ENCODE measurements around the gene GNG2.

GNG2 gene

GRCh38 chr14:51884086-51884927 lies 23.9 kb downstream of the GNG2 start:
- Histone ChIP-seq H3K27me3 (ENCODE audit: control insufficient read depth, low read length) (no peaks in the 10 kb centered on the region), H3K27ac (ENCODE audit: low read depth, low read length) (no peak overlapping the region), H3K4me3 (ENCODE audit: low read length) (no peak overlapping the region), H3K36me3 (ENCODE audit: control insufficient read depth, low read length) (no peaks in the 10 kb centered on the region), H3F3A (ENCODE audit: control insufficient read depth, insufficient read depth) (no peaks in the 10 kb centered on the region), H3K9me2 (replicated peaks; ENCODE audit: control insufficient read depth, low read length) (no peaks in the 10 kb centered on the region), H3K79me2 (ENCODE audit: control insufficient read depth, low read length) (no peaks in the 10 kb centered on the region), H4K20me1 (ENCODE audit: control insufficient read depth, insufficient read depth, low read depth, low read length) (no peaks in the 10 kb centered on the region), H3K4me2 (ENCODE audit: low read length) (no peak overlapping the region), H3K9me3 (ENCODE audit: control insufficient read depth, insufficient read depth, low read length) (no peaks in the 10 kb centered on the region), H3K4me1 (ENCODE audit: control insufficient read depth, low read length) (no peaks in the 10 kb centered on the region)
- no peak for TF ChIP-seq EZH2phosphoT487 (IDR thresholded peaks at IDR 0.05; ENCODE audit: borderline replicate concordance, low read length)
- no peak for TF ChIP-seq CTCF (IDR thresholded peaks at IDR 0.05; ENCODE audit: low read depth, low read length, poor library complexity, severe bottlenecking)

GRCh38 chr14:51889851-51890250 lies 29.4 kb downstream of the GNG2 start:
- Histone ChIP-seq H3K27ac (ENCODE audit: low read depth, low read length) (no peak overlapping the region), H3K4me1 (ENCODE audit: control insufficient read depth, low read length) (no peaks in the 10 kb centered on the region), H3K9me3 (ENCODE audit: control insufficient read depth, insufficient read depth, low read length) (no peaks in the 10 kb centered on the region), H3K4me2 (ENCODE audit: low read length) (no peak overlapping the region), H4K20me1 (ENCODE audit: control insufficient read depth, insufficient read depth, low read depth, low read length) (no peaks in the 10 kb centered on the region), H3K27me3 (ENCODE audit: control insufficient read depth, low read length) (no peaks in the 10 kb centered on the region), H3K36me3 (ENCODE audit: control insufficient read depth, low read length) (no peaks in the 10 kb centered on the region), H3F3A (ENCODE audit: control insufficient read depth, insufficient read depth) (no peaks in the 10 kb centered on the region), H3K9me2 (replicated peaks; ENCODE audit: control insufficient read depth, low read length) (no peaks in the 10 kb centered on the region), H3K79me2 (ENCODE audit: control insufficient read depth, low read length) (no peaks in the 10 kb centered on the region), H3K4me3 (ENCODE audit: low read length) (no peak overlapping the region)
- TF ChIP-seq EZH2phosphoT487 (IDR thresholded peaks at IDR 0.05; ENCODE audit: borderline replicate concordance, low read length) (no peak), CTCF (IDR thresholded peaks at IDR 0.05; ENCODE audit: low read depth, low read length, poor library complexity, severe bottlenecking) (no peak)

- Histone ChIP-seq H3K27ac (ENCODE audit: low read depth, low read length) (no peak overlapping the region), H4K20me1 (ENCODE audit: control insufficient read depth, insufficient read depth, low read depth, low read length) (no peaks in the 10 kb centered on the region), H3K79me2 (ENCODE audit: control insufficient read depth, low read length) (no peaks in the 10 kb centered on the region), H3K4me2 (ENCODE audit: low read length) (no peak overlapping the region), H3K4me3 (ENCODE audit: low read length) (no peak overlapping the region), H3K9me2 (replicated peaks; ENCODE audit: control insufficient read depth, low read length) (no peaks in the 10 kb centered on the region), H3F3A (ENCODE audit: control insufficient read depth, insufficient read depth) (no peaks in the 10 kb centered on the region), H3K27me3 (ENCODE audit: control insufficient read depth, low read length) (no peaks in the 10 kb centered on the region), H3K36me3 (ENCODE audit: control insufficient read depth, low read length) (no peaks in the 10 kb centered on the region), H3K4me1 (ENCODE audit: control insufficient read depth, low read length) (no peaks in the 10 kb centered on the region), H3K9me3 (ENCODE audit: control insufficient read depth, insufficient read depth, low read length) (no peaks in the 10 kb centered on the region)
- TF ChIP-seq CTCF (IDR thresholded peaks at IDR 0.05; ENCODE audit: low read depth, low read length, poor library complexity, severe bottlenecking), result no peak
Measured at GRCh38 chr14:51894250-51894649, 33.8 kb downstream of the GNG2 start.
